Measurements from ENCODE around the gene GPSM1.

The GPSM1 gene

DNA sequence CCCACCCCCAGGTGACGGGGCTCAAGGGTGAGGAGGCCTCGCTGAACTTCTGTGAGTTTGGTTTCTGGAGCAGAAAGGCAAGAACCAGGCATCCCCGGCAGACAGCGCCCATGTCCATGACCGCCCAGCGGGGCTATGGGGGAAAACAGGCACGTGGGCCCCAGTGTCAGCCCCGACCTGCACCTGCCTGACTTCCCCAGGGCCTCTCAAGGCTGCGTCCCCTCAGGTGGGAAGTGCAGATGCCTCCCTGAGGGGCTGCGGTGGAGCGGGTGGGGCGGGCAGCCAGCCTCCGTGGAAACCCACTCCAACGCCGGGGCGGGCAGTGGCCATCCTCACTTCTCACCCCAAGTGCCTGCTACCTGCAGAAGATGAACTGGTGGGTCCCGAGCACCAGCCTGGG, 53.0 kb downstream of the GPSM1 start:
- Mint-ChIP-seq H3K36me3 (peaks cover 54% of the 10 kb centered on the region), H3K4me3 (no peak overlapping the region), H3K4me1 (peaks cover 10% of the 10 kb centered on the region), H3K9me3 (no peaks in the 10 kb centered on the region), H3K27ac (no peak overlapping the region)
- ATAC-seq (no peak), DNase-seq (ENCODE audit: low spot score in 2 of 2) (no peak)

DNA sequence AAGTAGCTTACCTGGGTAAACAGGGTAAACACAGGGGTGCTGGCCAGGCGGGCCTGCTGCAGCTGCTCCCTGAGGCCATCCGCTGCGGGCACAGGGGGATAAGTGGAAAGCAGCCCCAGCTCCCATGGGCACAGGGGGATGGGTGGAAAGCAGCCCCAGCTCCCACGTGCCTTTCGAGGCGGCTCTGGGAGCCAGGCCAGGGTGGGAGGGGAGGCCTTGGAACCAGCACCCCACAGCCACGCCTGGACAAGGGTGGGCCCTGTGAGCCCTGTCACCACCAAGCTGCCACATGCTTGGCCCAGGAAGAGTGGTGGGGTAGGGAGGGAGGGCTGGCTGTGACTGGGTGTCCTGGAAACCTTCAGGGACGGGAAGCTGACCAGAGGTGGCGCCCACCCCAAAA, 54.0 kb downstream of the GPSM1 start:
- H3K27ac Mint-ChIP-seq: no peak overlapping the region
- peaks cover 56% of the 10 kb centered on the region for H3K36me3 Mint-ChIP-seq
- DNase-seq (ENCODE audit: low spot score in 2 of 2) (no peak), ATAC-seq (no peak)
- peaks cover 20% of the 10 kb centered on the region for H3K4me1 Mint-ChIP-seq
- H3K4me3 Mint-ChIP-seq: no peak overlapping the region
- H3K9me3 Mint-ChIP-seq: no peaks in the 10 kb centered on the region

DNA sequence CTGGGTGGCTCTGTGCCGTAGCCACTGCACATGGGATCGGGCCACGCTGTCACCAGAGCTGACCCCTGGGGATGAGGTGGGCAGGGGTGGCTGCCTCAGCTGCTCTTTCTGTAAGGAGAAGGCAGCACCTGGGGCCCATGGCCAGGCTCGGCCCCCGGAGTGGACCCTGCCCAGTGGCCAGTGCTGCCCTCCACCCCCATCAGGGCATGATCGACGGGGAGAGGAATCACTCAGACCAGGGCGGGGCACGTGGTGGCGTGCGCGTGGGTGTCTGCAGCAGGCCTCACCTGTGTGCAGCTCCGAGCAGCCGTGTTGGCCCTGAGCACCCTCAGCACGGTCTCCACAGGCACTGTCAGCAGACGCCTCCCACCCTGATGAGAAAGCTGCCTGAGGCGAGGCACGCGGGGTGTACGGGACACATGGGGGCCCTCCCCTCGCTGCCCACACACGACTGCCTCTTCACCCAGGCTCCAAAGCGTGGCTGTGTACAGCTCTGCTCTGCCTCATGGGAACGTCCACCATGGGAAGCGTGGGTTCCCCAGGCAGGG, 54.7 kb downstream of the GPSM1 start:
- ATAC-seq (no peak), DNase-seq (ENCODE audit: low spot score in 2 of 2) (no peak)
- Mint-ChIP-seq H3K4me1 (peaks cover 26% of the 10 kb centered on the region), H3K4me3 (no peak overlapping the region), H3K36me3 (peaks cover 58% of the 10 kb centered on the region), H3K27ac (no peak overlapping the region), H3K9me3 (no peaks in the 10 kb centered on the region)

DNA sequence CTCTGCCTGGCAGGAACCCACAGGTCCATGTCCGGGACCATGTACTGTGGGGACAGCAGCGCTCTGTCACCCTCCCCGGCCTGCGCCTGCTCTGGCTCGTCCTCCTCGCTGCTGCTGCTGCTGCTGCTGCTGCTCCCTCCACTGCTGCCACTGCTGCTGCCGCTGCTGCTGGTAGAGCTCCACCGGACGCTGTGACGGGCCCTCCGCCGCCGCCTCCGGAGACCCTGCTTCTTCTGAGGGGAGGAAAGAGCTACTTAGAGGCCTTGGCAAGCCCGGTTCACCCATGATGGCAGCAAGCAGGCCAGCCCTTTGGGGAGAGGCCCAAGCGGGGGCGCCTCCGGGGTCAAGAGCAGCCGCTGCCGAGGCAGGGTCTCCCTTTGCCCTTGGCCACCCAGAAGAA, 56.1 kb downstream of the GPSM1 start:
- DNase-seq (ENCODE audit: low spot score in 2 of 2) (no peak), ATAC-seq (no peak)
- Mint-ChIP-seq H3K4me1 (peaks cover 26% of the 10 kb centered on the region), H3K27ac (no peak overlapping the region), H3K4me3 (no peak overlapping the region), H3K36me3 (peaks cover 72% of the 10 kb centered on the region), H3K9me3 (no peaks in the 10 kb centered on the region)

DNA sequence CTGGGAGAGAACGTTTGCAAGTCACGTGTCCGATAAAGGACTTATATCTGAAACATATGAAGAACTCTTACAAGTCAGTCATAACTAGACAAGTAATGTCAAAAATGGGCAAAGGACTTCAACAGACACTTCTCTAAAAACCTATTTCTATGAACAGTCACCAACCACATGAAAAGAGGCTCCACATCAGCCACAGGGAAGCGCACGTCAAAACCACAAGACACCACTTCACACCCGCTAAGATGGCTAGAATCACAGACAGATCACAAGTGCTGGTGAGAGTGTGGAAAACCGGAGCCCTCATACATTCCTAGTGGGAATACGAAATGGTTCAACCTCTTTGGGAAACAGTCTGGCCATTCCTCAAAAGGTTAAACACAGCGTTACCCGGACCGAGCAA, 57.7 kb downstream of the GPSM1 start:
- H3K27ac Mint-ChIP-seq: peak overlapping the region; percentile 40
- ATAC-seq (peak; percentile 91), DNase-seq (ENCODE audit: low spot score in 2 of 2) (peak in 1 of 2 donors; percentile 68)
- H3K36me3 Mint-ChIP-seq: peaks cover 88% of the 10 kb centered on the region
- no peaks in the 10 kb centered on the region for H3K9me3 Mint-ChIP-seq
- peaks cover 26% of the 10 kb centered on the region for H3K4me1 Mint-ChIP-seq
- peak overlapping the region; percentile 14 for H3K4me3 Mint-ChIP-seq

DNA sequence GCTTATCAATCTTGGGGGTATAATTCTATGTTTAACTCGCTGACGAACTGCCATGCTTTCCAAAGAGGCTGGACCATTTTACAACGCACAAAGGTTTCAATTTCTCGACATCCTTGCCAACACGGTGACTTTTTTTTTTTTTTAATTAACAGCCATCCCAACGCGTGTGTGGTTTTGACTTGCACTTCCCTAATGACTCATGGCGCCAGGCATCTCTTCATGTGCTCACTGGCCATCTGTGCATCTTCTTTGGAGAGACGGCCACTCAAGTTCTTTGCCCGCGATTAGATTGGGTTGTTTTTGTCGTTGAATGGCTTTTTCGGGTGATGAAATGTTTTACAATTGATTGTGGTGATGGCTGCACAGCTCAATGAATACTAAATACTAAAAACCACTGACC, 58.7 kb downstream of the GPSM1 start:
- H3K4me3 Mint-ChIP-seq: peak overlapping the region; percentile 34
- peaks cover 26% of the 10 kb centered on the region for H3K4me1 Mint-ChIP-seq
- H3K27ac Mint-ChIP-seq: peak overlapping the region; percentile 40
- H3K9me3 Mint-ChIP-seq: no peaks in the 10 kb centered on the region
- H3K36me3 Mint-ChIP-seq: peaks cover 92% of the 10 kb centered on the region
- DNase-seq (ENCODE audit: low spot score in 2 of 2) (peak in 1 of 2 donors; percentile 67), ATAC-seq (peak; percentile 44)

DNA sequence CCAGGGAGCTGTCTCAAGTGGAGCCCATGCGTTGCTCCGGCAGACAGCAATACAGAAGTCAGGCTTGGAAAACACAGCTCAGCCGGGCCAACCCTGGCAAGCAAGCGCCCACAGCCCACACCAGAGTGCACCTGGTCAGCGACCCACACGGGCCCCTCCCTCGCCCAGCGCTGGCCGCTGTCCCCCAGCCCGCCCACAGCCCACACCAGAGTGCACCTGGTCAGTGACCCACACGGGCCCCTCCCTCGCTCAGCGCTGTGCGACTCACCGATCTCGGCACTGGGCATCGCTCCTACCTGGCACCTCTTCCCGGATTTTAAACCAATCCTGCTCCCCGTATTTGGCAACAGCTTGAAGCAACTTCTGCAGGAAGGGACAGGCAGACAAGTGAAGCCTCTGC, 59.9 kb downstream of the GPSM1 start:
- no peak for DNase-seq (ENCODE audit: low spot score in 2 of 2)
- no peaks in the 10 kb centered on the region for H3K9me3 Mint-ChIP-seq
- no peak for ATAC-seq
- no peak overlapping the region for H3K4me3 Mint-ChIP-seq
- peaks cover 96% of the 10 kb centered on the region for H3K36me3 Mint-ChIP-seq
- no peak overlapping the region for H3K27ac Mint-ChIP-seq
- peaks cover 26% of the 10 kb centered on the region for H3K4me1 Mint-ChIP-seq

DNA sequence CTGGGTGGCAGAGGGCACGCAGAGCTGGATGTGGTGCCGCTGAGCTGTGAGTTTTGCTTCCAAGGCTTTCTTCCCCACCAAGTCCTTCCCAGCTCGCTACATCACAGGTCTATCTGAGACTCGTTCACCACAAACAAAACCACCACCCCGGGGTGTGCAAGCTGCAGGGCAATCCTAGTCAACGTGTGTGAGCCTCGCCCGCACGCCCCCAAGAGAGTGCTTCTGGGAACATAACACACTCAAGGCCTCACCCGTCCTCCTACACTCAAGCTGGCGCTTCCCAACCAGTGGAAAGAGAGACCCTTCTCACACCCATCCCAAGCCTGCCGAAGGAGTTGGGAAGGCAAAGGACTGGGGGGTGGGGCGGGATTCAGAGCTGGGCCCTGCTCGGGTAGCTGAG, 62.1 kb downstream of the GPSM1 start:
- H3K36me3 Mint-ChIP-seq: peaks cover 93% of the 10 kb centered on the region
- no peak for ATAC-seq
- H3K4me1 Mint-ChIP-seq: peaks cover 25% of the 10 kb centered on the region
- H3K4me3 Mint-ChIP-seq: no peak overlapping the region
- DNase-seq (ENCODE audit: low spot score in 2 of 2): no peak
- no peak overlapping the region for H3K27ac Mint-ChIP-seq
- no peaks in the 10 kb centered on the region for H3K9me3 Mint-ChIP-seq

DNA sequence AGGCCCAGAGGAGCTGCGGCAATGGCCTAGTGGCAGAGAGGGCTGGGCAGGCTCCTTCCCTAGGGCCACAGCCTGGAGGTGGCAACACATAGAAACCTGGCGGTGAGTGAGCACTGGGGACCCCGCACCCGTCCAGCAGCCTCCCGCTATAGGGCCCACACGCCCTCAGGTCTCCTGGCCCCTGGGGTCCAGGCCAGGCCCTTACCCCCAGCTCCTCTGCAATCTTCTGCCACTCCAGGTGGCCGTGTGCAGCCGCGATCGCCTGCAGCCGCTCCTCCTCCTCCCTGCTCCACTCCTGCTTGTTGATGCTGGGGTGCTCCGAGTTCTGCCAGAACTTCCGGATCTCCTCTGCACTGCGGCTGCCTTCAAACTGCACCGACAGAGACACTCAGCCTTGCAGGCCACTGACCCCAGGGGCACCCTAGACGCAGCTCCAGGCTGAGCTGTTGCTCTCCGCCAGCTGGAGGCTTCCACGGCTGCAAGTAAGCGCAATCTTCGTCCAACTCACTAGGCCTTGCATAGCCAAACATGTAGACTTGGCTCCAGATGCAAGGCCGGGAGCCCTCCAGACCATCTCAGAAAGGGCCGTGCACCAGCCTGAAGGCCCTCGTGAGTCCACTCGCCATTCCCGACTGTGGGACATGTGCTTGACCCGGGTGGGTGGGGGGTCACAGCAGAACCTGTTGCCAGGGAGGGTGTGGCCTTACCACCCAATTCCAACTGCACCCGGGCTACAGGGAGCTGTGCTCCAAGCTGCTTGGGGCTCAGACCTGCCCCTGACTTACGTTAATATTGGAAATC, 64.6 kb downstream of the GPSM1 start:
- peaks cover 3% of the 10 kb centered on the region for H3K4me1 Mint-ChIP-seq
- no peak overlapping the region for H3K27ac Mint-ChIP-seq
- no peak for DNase-seq (ENCODE audit: low spot score in 2 of 2)
- H3K4me3 Mint-ChIP-seq: no peak overlapping the region
- H3K9me3 Mint-ChIP-seq: no peaks in the 10 kb centered on the region
- peak; percentile 6 for ATAC-seq
- peaks cover 93% of the 10 kb centered on the region for H3K36me3 Mint-ChIP-seq

DNA sequence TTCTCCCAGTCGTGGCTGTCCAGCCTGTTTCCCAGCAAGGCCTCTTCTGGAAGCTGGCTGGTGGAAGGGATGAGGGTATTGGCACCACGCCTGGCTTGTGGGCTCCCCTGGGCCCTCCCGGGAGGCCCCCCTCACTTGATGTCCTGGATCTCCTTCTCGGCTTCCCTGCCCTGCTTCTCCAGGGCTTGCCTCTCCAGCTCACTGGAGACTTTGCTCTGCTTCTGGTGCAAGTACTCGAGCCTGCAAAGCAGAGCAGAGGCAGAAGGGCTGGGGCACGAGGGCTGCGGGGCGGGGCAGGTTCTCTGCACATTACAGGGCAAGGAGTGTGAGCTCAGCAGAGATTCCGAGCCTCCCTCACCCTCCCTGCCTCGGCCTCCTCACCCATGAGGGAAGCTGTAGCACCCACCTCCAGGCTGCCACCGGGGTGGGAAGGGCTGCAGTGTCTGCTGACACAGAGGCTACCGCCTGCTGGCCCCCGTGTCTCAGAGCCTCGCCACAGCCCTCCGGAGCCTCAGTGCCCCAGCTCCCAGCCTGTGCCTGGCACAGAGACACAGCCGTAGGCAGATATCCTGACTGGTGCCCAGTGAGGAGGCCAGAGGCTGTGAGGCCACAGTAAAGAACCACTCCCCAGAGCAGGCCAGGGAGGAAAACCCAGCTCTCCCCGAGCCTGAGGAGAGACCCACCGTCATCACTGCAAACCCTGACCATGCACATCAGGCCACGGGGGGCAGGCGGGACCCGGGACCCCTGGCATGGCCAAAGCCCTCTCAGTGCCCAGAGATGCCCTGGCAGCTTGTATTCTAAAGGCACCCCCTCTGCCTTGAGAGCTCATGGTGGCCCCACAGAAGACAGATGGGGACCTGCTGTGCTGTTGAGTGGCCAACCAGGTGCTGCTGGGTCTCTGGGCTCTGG, 65.5 kb downstream of the GPSM1 start:
- ATAC-seq (peak; percentile 11), DNase-seq (ENCODE audit: low spot score in 2 of 2) (no peak)
- no peak overlapping the region for H3K27ac Mint-ChIP-seq
- no peak overlapping the region for H3K4me3 Mint-ChIP-seq
- H3K4me1 Mint-ChIP-seq: peaks cover 8% of the 10 kb centered on the region
- no peaks in the 10 kb centered on the region for H3K9me3 Mint-ChIP-seq
- peaks cover 93% of the 10 kb centered on the region for H3K36me3 Mint-ChIP-seq

DNA sequence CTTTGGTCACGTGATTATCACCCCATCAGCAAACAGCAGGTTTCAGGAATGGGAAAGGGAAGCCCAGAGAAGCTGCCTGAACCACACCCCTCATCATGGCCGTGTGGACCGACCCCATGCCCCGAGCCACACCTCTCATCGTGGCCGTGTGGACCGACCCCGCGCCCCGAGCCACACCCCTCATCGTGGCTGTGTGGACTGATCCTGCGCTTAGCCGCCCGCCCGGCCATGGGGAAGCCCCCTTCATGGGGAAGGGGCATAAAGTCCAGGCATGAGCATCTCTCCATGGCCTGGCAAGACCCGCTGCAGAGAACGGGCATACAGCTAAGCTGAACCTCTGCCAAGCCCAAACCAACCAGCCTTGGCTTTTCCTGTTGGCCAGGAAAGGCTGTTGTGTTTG, 66.2 kb downstream of the GPSM1 start:
- no peaks in the 10 kb centered on the region for H3K9me3 Mint-ChIP-seq
- peaks cover 93% of the 10 kb centered on the region for H3K36me3 Mint-ChIP-seq
- H3K4me1 Mint-ChIP-seq: peaks cover 13% of the 10 kb centered on the region
- no peak overlapping the region for H3K27ac Mint-ChIP-seq
- DNase-seq (ENCODE audit: low spot score in 2 of 2): no peak
- no peak for ATAC-seq
- H3K4me3 Mint-ChIP-seq: no peak overlapping the region

DNA sequence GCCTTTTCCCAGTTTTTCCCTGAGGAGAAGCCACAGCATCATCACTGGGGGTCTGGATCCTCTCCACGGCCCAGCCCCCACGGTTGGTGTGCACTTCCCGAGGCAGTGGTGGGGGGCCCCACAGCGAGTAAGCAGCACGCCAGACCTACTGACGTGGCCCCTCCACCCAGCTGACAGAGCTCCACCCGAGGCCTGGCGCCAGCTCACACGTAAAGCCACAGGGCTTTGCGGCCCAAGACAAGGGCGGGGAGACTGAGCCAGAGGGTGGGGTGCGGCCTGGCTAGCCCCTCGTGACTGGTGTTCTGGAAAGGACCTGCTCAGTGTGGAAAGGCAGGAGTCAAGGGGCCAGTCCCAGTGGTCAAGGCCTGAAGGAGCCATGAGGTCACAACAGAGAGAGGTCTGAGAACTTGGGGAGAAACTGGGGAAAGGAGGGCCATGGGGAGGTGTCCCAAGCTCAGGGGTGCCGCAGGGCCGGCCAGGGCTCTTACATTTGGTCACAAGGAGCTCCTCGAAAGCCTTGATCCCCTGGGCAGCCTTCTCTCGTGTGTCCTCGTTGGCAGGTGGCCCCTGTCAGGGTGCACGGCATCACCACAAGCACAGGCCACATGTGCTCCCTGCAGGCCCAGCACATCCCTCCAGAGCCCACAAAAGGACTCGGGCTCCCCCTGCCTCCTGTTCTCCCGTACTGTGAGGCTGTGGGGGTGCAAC, 67.1 kb downstream of the GPSM1 start:
- no peak for DNase-seq (ENCODE audit: low spot score in 2 of 2)
- Mint-ChIP-seq H3K36me3 (peaks cover 93% of the 10 kb centered on the region), H3K4me3 (no peak overlapping the region), H3K27ac (no peak overlapping the region), H3K4me1 (peaks cover 22% of the 10 kb centered on the region), H3K9me3 (no peaks in the 10 kb centered on the region)
- no peak for ATAC-seq

DNA sequence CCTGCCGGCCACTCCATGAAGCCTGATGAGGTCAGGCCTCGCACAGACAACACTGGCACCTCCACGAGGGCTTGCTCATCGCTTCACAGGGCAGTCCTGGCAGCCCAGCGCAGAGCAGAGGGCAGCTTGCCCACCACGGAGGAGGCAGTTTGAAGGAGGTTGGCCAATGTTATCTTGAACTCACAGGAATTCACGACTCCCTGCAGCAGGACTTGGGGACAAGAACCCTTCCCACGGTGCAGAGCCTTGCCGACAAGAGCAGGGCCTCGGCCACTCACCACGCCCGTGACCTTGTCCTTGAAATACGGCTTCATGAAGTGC, 67.6 kb downstream of the GPSM1 start:
- no peak overlapping the region for H3K27ac Mint-ChIP-seq
- DNase-seq (ENCODE audit: low spot score in 2 of 2) (no peak), ATAC-seq (no peak)
- peaks cover 88% of the 10 kb centered on the region for H3K36me3 Mint-ChIP-seq
- H3K9me3 Mint-ChIP-seq: no peaks in the 10 kb centered on the region
- no peak overlapping the region for H3K4me3 Mint-ChIP-seq
- peaks cover 22% of the 10 kb centered on the region for H3K4me1 Mint-ChIP-seq

DNA sequence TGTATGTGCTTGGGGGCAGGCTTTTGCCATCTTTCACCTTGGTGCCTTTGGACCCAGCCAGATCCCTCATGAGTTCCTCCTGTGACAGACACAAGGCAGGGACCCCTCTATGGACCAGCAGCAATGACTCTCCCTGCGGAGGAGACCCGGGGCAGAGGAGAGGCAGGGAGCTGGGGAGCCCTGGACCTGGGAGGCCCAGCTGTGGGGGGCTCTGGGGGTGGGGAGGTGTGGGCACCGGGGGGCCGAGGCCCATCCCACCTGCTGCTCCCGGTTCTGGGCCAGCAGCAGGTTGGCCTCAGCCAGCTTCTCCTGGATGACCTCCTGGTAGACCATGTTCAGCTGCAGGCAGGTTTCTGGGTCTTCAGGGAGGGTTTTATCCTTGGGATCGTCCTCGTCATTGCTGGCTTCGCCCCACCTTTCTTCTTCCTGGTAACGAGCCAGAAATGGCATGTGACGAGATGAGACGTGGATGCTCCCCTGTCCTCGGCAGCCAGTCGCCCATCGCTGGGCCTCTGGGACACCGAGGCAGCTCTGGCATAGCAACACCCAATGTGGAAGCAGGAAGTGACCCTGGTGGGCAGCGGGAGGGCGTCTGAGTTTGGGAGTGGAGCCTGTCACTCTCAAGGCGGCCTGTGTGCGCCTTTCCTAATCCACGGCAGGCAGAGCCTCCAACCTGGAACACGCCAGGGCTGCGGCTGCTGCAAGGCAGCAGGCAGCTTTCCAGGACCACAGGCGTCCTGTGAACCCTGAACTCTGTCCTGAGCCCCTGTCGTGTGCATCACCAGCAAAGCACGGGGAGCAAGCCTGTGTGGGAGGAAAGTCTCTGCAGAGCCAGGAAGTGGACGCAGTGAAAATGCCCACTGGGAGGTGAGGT, 68.2 kb downstream of the GPSM1 start:
- Mint-ChIP-seq H3K36me3 (peaks cover 82% of the 10 kb centered on the region), H3K4me3 (no peak overlapping the region), H3K9me3 (no peaks in the 10 kb centered on the region), H3K4me1 (peaks cover 25% of the 10 kb centered on the region), H3K27ac (no peak overlapping the region)
- DNase-seq (ENCODE audit: low spot score in 2 of 2) (no peak), ATAC-seq (no peak)

DNA sequence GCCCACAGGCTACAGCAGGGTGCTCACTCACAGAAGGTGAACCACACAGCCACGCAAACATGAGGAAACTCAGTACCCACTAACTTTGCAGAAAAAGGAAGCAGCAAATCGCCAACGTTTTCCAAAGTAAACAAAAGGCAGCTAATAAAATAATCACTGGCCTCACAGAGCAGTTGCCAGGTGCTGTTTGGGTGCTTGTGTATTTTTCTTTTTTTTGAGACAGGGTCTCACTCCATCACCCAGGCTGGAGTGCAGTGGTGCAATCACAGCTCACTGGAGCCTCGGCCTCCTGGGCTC, 68.8 kb downstream of the GPSM1 start:
- ATAC-seq (no peak), DNase-seq (ENCODE audit: low spot score in 2 of 2) (no peak)
- no peak overlapping the region for H3K27ac Mint-ChIP-seq
- no peaks in the 10 kb centered on the region for H3K9me3 Mint-ChIP-seq
- H3K4me1 Mint-ChIP-seq: peaks cover 29% of the 10 kb centered on the region
- peaks cover 77% of the 10 kb centered on the region for H3K36me3 Mint-ChIP-seq
- H3K4me3 Mint-ChIP-seq: no peak overlapping the region
